HG02884 (cell line): Measurements from ENCODE around the gene HS3ST6.
"Not testable (repeated sequence)": the region's sequence is repeated elsewhere in the genome, so short reads cannot be mapped to it uniquely, and the experiment has no call there.

ENCODE experiments used
- ATAC-seq: cut with Tn5 transposase; IDR thresholded peaks from one replicate; pipeline ENCODE4 v1.9.1; 2021; ENCODE audit warnings: mild to moderate bottlenecking, moderate library complexity; ENCODE audit not compliant: unreplicated experiment

Gene HS3ST6

DNA sequence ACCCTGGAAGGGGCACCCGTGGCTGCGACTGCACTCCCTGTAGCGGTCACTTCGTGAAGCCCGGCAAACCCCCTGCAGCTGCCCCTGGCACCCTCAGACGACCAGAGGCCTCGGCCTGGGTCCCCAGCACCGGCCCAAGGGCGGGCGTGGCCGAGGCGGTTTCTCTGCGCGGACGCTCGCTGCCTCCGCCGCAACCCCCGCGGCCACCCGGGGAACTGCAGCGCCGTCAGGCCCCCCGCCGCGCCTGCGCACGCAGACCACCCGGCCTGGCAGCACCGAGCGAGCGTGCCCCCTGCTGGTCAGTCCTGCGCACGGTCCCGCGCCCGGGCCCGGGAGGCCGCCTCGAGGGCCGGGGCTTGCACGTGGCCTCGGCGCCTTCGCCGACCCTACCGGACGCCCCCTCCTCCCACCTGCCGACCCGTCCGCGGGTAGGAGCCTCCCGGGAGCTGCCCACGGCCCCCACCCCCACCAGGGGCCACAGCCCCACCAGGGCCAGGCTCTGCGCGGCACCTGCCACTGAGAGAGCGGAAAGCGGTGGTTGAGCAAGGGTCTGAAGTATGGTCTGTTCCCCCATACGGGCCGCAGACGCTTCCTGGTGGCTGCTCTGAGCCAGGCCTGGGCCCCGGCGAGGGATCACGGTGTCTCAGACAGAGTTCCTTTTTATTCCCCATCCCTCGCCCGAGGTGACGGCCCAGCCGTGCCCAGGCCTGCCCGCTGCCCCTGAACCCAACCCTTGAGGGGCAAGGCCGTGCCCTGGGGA is 11.5 kb upstream of the HS3ST6 start:
- ATAC-seq, result peak; percentile 65

DNA sequence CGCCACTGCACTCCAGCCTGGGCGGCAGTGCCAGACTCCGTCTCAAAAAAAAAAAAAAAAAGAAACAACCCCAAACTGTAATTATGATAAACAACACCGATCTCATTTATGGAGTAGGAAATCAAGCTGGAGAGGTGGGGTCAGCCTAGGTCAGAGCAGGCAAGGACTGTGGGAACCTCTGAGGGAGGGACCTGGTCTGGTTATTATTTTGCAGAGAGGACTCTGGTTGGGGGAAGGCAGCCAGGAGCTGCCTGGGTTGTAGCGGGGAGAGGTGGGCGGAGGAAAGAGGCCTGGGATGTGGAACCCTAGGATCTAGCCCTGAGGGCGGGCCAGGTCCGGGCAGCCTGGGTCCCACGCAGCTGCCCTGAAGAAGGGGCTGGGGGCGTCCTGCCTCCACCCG is 10.9 kb upstream of the HS3ST6 start:
- ATAC-seq, result no peak

DNA sequence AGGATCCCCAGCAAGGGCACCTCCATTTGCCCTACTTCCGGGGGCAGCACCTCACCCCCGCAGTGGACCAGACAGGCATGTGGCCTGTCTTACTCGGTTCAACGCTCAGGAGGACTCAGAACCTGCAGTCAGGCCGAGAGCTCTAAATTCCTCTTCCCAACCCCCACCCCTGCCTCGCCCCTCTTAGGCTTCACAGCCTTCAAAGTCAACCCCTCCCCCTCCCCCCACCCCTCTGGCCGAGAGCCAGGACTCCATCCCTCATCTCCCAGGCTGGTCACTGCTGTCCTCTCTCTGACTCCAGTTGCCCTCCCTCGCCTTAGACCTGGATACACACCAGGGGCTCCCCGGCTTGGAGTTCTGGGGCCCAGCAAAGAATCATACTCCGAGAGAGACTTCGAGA is 8.1 kb upstream of the HS3ST6 start:
- no peak for ATAC-seq

DNA sequence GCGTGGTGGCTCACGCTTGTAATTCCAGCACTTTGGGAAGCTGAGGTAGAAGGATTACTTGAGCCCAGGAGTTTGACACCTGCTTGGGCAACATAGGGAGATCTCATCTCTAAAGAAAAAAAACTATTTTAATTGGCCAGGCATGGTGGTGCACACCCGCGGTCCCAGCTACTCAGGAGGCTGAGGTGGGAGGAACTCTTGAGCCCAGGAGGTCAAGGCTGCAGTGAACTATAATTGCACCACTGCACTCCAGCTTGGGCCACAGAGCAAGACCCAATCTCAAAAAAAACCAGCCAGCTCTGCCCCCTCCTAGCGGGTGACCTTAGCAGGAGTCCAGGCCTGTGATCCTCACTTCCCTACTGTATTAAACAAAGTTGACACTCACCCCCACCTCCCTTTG is 5.9 kb upstream of the HS3ST6 start:
- ATAC-seq, result no peak

DNA sequence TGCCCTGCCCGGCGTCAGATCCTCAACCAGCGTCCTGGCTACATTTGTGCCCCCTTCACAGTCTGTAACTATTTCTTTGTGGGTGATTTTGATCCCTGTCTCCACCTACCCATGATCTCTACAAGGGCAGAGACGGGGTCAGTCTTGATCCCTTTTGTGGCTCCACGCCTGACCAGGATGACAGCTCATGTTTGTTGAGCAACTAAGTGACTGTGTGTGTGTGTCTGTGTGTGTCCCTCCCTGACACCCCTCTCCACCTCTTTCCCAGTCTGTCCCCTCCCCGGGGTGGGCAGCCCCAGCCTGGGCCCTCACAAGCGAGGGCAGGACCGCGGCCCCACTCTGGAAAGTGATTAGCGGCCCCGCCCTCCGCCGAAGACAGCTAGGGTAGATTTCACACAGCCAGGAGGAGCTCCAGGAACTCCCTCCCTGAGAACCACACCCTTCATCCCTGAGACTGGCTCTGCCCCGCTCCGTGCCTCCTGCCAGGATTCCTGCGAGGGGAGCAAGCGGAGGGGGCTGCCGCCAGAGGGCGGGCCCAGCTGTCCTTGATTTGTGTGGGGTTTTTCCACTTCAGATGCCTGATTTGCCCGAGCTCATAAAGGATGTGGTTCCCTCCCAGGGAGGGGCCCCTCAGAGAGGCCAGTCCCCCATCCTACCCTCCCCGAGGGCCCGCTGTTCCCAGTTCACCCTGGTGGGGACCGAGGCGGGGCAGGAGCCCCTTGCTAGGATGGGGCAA is 5.3 kb upstream of the HS3ST6 start:
- ATAC-seq, result no peak

DNA sequence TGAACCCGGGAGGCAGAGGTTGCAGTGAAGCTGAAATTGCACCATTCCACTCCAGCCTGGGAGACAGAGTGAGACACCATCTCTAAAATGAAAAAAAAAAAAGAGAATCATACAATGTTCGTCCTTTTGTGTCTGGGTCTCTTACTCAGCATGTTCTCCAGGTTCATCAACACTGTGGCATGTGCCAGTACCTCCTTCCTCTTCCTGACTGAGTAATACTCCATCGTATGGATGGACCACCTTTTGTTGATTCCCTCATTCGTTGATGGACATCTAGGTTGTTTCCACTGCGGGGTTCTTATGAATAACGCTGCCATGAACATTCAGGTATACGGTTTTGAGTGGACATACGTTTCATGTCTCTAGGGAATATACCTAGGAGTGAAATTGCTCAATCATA is 4.1 kb upstream of the HS3ST6 start:
- ATAC-seq, result no peak

DNA sequence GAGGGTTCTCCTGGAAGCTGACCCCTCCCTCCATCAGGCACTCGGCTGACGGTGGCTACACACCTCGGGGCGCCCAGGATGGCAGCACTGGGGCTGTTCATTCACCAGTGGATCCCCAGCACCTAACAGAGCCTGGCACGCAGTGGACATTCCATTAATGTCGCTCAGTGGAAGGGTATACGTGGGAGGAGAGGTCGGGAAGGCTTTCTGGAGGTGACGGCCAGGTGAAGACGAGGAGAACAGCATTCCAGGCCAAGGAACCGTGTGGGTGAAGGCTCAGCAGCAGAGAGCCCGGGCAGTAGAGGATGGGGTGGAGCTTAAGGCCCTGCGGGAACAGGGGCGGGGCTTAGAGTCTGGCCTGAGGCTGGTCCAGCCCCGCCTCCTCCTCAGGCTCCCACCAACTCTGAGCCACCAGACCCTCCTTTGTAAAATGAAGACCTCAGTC is 2.5 kb upstream of the HS3ST6 start:
- no peak for ATAC-seq

DNA sequence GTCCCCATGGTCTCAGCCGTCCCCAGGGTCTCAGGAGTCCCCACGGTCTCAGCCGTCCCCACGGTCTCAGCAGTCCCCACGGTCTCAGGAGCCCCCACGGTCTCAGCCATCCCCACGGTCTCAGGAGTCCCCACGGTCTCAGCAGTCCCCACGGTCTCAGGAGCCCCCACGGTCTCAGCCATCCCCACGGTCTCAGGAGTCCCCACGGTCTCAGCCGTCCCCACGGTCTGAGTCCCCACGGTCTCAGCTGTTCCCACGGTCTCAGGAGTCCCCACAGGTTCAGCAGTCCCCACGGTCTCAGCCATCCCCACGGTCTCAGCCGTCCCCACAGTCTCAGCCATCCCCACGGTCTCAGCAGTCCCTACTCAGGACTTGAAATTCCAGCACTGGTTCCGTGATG is 1.9 kb upstream of the HS3ST6 start:
- not testable (repeated sequence) for ATAC-seq

DNA sequence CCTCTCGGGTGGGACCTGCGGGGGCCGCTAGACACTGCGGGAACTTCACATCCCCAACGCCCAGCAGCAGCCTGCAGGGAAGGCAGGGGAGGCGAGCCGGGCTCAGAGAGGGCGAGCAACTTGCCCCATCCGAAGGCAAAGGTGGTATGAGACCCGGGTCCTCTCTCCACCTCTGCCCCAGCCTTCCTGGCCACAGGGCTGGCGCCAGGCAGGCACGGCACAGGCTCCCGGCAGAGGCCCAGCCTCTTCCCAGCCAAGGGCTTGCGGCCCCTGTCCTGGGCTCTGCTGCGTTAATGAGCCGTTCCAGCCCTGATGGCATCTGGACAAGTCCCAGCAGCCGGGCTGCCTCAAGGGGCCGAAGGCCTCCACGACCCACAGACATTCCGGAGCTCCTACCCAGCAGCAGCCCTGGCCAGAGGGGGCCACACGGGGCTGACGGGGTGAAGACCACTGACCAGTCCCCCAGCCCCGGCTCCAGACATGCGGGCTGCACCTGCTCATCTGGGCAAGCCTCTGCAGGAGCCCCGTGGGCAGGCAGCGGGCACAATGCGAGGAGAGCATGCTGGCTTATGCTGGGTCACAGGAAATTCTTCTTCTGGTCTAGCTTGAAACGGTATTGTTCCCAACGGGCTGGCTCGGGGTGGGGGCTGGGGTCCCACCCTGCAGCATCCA is 1.2 kb upstream of the HS3ST6 start:
- ATAC-seq, result no peak

DNA sequence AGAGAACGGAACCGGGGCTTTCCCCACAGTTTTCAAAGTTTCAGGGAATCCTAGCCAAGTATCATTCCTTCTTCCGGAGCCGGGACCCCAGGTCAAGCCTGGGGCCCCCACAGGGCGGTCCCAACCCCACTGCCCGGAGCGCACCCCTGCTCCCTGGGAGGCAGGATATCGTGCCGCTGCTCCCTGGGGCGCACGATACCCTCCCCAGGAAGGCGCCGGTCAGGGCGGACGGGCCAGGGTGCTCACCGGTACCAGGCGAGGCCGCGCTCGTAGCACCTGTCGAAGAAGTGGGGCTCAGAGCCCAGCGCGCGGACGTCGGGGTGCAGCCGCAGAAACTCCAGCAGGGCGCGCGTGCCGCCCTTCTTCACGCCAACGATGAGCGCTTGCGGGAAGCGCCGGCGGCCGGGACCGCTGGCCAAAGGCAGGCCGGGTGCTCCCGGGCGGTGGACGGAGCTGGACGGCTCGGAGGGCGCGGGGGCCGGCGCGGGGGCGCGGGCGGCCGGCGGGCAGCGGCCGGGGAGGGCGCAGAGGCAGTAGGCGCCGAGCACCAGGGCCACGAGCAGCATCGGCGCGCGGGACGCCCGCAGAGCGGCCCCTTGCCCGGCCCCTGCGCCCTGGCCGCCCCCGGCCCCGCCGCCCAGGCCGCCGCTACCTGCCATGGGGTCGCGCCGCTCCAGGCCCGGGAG is 407 bp downstream of the HS3ST6 start:
- no peak for ATAC-seq

DNA sequence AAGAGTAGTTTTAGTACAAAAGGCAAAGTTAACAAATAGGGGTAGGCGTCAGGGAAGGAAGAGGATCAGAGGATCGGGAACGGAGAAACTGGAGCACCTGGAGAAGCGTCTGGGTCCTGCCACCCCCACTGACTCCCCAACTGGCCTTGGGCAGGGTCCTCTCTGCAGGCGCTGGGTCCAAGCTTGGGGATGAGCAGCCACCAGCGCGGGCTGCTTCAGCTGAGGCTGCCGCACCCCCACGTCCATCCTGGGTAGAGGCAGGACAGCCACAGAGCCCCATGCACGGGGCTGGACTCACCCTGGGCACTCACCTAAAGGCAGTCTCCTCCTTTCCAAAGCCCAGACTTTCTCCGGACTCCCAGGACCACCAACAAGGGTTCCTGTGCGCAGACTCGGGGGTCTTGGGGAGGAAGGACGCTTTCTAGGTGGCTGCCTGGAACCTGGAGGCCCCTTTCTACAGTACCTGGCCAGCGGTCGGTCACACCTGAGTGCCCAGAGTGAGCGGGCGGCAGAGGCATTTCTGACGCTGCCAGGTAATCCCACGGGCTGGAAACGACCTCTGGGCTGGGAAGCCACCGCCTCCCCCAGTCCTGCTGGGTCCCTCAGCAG is 1.1 kb downstream of the HS3ST6 start:
- ATAC-seq, result no peak

DNA sequence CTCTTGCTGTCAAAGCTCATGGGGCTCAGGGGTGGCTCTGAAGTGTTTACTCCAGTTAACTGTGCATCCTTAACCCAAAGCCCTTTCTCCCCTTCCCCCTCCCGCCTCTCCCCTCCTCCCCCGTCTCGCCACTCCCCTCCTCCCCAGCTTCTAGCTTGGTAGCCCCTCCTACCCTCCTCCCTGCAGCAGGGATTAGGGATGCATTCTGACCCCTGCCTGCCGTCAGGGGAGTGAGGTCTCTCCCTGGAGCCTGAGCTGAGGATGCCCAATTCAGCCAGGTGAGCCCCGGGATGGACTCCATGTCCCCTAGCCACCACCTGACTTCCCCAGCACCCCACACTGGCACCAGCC is 1.6 kb downstream of the HS3ST6 start:
- ATAC-seq, result no peak

DNA sequence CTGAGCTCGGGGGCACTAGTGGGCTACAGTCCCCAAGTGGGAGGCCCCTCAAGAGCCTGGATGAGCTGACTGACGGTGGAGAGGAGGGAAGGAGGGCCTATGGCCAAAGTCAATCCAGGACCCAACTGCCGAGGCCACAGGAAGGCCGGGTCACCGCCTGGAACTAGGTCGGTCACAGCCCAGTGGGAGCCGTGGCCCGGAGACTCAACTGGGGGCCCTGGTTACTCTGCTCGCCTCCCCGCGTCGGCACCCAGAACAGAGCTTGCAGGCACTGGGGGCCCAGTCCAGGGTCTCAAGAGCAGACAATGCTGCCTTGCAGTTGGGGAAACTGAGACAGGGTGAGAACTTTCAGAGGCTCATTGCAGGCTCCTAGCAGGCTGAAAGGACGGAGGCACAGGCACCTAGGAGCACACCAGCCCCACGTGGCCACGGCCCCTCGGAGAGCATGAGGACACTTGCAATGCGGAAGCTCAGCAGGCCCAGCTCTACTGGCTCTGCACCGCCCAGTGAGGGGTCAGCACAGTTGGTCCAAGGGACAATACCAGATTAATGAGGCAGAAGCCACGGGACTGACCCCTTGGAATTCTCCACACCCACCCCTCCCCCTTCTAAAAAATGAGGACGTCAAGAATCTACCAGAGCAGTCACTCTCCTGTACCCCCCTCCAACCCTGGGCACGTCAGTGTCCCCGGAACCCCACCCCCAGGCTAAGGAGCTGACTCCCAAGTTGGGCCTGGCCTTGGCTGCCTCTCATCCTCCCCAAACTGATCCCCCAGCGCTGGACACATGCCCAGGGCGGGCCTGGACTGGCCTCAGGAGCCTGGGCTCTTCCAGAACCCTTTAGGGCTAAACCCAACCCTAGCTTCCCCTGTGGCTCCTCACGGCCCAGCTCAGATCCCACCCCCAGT is 2.2 kb downstream of the HS3ST6 start:
- no peak for ATAC-seq

DNA sequence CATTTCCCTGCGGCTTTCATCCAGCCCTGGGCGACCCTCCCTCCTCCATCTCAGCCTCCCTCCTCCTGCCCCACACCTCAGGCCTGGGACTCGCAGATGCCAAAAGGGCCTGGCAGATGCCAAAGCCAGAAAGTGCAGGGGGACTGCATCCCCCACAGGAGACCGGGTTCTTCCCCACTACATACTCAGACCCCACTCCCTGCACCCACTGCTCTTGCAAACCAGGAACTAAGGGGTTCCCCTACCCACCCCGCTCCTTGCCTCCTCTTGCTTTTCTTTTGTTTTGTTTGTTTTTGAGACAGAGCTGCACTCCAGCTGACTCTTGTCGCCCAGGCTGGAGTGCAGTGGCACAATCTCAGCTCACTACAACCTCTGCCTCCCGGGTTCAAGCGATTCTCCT is 3.2 kb downstream of the HS3ST6 start:
- ATAC-seq, result no peak

DNA sequence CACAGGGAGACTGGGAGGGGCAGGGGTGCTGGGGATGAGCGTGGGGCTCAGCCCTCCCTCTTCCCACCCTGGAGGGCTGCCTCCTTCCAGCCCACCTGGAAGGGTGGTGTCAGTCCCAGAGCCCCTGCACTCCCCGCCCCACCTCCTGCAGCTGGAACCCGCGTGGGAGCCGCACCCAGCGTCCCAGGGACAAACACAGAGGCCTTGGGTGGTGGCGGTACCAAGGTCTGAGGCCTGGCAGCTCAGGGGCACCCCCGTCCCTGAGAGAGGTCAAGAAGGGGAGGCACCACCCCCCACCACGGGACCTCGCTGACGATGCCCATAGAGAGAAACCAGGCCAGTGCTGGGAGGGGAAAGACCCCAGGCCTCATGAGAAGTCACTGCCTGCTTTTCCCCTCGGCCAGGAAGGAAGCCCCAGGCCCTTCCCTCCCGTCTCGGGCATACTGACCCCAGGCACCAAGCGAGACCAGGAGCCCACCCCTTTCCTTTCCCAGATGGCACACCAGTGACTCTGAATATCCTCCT is 4.1 kb downstream of the HS3ST6 start:
- ATAC-seq, result no peak

DNA sequence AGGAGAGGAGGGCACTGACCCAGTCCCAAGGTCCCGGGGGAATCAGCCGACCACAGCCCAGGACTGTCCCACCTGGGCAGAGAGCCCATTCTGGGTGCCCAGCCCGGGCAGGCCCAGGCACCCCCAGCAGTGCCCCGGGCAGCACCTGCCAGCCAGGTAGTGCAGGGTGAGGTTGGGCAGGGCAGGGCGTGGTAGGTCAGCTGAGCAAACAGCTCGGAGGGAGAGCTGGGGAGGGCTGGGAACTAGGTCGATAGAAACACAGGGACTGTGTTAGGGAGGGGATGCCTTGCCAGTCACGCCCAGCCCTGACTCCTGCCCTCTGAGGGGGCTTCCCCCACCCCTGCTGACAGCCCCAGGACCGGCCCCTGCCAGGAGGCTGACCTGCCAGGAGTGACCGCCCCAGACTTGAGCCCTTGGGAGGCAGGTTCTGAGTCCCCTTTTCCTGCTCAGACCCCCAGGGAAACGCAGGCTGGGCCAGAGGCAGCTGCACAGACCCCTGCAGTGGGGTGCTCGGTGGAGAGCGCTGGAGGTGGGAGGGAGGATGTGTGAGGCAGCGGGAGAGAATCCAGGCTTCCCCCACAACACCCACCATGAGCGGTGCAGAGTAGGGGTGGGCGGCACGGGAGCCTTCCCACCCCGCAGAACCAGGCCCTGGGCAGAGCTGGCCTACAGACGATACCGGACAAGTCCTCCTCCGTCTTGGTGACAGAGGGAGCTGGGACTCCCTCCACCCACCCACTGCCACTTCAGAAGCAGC is 4.7 kb downstream of the HS3ST6 start:
- no peak for ATAC-seq

DNA sequence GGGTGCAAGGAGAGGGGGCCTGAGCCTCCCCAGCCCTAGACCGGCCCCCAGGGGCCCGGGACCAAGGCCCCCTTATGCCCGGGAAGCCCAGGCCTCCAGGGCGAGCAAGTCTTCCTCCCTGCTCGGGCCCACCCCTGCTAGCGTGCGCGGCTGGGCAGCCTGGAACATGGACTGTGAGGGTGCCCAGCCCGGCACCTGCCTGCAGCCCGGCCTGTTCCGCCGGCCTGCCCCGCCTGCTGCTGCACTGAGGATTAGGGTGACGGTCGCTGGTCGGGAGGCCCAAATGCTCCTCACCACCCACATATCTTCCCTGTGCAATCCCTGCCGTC is 6.0 kb downstream of the HS3ST6 start:
- ATAC-seq, result no peak

DNA sequence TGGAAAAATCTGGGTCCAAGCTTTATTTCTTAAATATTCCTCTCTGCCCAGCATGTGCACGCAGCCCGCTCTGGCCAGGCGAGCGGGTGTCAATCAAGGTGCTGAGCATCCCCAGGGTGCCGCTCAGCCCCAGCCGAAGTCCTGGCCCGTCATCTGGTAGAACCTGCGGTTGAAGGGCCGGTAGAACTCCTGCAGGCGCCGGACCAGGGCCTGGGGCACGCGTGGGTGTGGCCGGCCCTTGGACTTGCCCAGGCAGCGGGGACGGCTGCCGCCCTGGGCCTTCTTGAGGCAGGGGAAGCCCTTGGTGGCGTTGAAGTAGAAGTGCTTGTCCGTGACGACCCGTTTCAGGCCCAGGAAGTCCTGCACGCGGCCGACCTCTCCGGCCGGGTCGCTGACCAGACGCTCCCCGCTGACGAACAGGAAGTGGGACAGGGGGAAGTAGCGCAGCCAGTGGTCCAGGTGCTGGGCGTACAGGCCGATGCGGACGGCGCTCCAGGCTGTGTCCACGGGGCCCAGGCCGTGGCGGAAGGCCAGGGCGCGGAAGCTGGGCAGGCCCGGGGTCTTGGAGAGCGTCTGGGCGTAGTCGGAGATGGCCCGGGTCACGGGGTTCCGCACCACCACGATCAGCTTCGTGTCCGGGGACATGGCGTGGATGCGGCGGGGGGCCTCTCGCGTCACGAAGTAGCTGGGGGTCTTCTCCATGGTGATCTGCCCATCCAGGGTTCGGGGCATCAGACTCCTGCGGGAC is 6.6 kb downstream of the HS3ST6 start:
- no peak for ATAC-seq
